ENCODE results near the gene USHBP1. TPM values are rescaled to one million over a fixed set of nuclear protein-coding genes. Genes with fewer than 3 reads are reported as not detected.

Gene USHBP1
- total RNA-seq, 4 donors from 2014 or later = 0.80 to 3.0 (median 2.0) TPM

DNA sequence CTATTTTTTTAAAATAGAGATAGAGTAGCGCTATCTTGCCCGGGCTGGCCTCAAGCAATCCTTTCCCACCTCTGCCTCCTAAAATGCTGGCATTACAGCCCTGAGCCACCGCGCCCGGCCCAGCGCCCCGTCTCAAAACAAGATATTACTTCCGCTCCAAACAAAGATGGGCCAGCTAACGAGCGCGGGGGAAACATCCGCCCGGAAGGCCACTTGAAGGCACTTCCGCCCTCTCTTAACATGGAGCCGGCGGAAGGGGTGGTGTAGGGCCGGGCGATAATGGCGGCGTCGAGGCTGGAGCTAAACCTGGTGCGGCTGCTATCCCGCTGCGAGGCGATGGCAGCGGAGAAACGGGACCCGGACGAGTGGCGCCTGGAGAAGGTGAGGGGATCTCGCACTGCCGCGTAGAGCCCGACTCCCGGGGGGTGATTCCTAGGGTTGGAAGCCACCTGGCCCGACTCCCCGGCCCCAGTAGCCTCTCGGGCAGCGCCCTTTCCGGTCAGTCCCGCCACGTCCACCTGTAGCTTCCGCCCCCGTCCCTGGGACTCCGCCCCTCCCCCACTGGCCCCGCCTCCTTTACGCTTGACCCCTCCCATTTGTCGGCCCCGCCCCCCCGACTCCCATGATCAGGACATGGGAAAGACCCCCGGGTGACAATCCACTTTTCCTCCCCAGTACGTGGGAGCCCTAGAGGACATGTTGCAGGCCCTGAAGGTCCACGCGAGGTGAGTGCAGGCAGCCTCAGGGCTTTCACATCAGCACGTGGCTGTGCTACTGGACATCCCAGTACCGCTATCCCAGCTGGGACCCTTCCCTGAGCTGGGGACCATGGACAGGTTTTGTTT lies 49.2 kb downstream of the USHBP1 start, which contains the start of gene USE1:
USE1 (plus strand) TSS at position 231 of the 845 bp plus-strand sequence; CDS start at position 280, 49 bp downstream.
- no peak for TF ChIP-seq POLR2A (IDR thresholded peaks at IDR 0.05)
- TF ChIP-seq CTCF (IDR thresholded peaks at IDR 0.05) = no peak
- 2 to 9% methylated on average over 30 to 45 of the region's 56 CpGs for WGBS, 2 donors
- DNase-seq (ENCODE audit: low spot score in 2 of 2) = peak; percentile 90 to 98
- intact Hi-C loops (cut with DNase I; ENCODE audit: low total_unique reads) = no loop called here
- peak within 1 kb of the TSS; percentile 40 for H3K4me3 ChIP-seq (ENCODE audit: low read depth, poor library complexity, severe bottlenecking)

GRCh38 chr19:17214508-17215126 lies 49.9 kb downstream of the USHBP1 start:
- no peak for TF ChIP-seq POLR2A (IDR thresholded peaks at IDR 0.05)
- TF ChIP-seq CTCF (IDR thresholded peaks at IDR 0.05) = no peak
- intact Hi-C loops (cut with DNase I; ENCODE audit: low total_unique reads) = no loop called here
- H3K4me3 ChIP-seq (ENCODE audit: low read depth, poor library complexity, severe bottlenecking) = peak overlapping the region; percentile 40
- 19 to 26% methylated on average over 16 of the region's 16 CpGs for WGBS, 2 donors
- DNase-seq (ENCODE audit: low spot score in 2 of 2) = no peak

DNA sequence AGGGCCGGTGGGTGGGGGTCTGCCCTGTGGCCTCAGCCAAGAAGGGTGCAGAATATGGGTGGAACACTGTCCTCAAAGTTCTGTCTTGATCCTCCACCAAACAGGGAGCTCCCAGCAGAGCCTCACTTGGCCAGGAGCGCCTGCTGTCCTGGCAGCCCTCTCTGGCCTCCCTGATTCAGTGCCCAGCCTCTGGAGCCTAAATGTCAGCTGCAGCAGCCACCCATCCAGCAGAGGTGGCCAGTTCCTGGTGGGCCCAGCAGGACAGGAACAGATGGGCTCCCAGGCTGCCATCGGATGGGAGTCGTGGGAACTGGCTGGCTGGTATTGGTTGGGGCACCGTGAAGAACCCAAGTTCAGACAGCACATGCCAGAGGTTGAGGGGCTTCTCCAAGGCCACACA lies 51.2 kb downstream of the USHBP1 start:
- intact Hi-C loops (cut with DNase I; ENCODE audit: low total_unique reads) = no loop called here
- no peak overlapping the region for H3K4me3 ChIP-seq (ENCODE audit: low read depth, poor library complexity, severe bottlenecking)
- TF ChIP-seq POLR2A (IDR thresholded peaks at IDR 0.05) (no peak), CTCF (IDR thresholded peaks at IDR 0.05) (no peak)
- 63 to 91% methylated on average over 5 of the region's 5 CpGs for WGBS, 2 donors
- DNase-seq (ENCODE audit: low spot score in 2 of 2) = no peak

DNA sequence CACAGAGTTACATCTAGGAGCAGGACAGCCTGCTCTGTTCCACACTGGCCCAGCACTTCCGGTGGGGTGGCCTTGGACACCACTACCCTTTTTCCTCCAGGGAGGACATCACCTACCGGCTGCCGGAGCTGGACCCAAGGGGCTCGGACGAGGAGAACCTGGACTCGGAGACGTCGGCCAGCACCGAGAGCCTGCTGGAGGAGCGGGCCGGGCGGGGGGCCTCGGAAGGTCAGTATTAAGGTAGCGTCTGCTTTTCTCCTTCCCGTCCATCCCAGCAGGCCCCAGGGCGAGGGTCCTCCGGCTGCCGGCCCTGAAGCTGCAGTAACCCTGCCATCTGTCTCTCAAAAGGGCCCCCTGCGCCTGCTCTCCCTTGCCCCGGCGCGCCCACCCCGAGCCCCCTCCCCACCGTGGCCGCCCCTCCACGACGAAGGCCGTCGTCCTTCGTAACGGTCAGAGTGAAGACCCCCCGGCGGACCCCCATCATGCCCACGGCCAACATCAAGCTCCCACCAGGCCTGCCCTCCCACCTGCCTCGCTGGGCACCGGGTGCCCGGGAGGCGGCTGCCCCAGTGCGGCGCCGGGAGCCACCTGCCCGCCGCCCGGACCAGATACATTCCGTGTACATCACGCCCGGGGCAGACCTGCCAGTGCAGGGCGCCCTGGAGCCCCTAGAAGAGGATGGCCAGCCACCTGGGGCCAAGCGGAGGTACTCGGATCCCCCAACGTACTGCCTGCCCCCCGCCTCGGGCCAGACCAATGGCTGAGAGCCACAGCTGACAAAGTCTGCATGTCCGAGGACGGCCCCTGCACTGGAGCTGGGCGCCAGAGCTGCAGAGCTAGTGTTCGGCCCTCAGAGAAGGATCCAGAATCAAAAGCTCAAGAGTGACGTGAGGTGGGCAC lies 52.7 kb downstream of the USHBP1 start:
- DNase-seq (ENCODE audit: low spot score in 2 of 2) = no peak
- TF ChIP-seq POLR2A (IDR thresholded peaks at IDR 0.05) (no peak), CTCF (IDR thresholded peaks at IDR 0.05) (no peak)
- 93 to 96% methylated on average over 38 to 43 of the region's 58 CpGs for WGBS, 2 donors
- no peak overlapping the region for H3K4me3 ChIP-seq (ENCODE audit: low read depth, poor library complexity, severe bottlenecking)
- intact Hi-C loops (cut with DNase I; ENCODE audit: low total_unique reads) = no loop called here

DNA sequence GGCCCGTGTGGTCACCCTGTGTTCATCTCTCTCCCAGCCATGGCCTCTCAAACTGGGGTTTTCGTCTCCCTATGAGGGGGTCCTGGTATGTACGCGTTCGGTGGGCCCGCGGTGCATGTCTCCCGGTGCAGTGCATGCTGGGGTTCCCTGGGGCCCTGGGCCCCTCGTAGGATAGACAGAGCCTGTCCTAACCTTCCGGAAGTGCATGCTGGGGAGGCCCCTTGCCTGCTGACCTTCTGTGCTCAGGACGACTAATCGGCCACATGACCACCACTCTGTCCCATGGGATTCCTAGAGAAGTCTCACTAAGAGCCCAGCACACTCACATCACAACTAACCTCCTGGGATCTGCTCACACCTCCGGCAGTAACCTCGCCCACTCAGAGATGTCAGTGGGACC lies 54.2 kb downstream of the USHBP1 start:
- intact Hi-C loops (cut with DNase I; ENCODE audit: low total_unique reads) = no loop called here
- TF ChIP-seq CTCF (IDR thresholded peaks at IDR 0.05) = no peak
- no peak for TF ChIP-seq POLR2A (IDR thresholded peaks at IDR 0.05)
- H3K4me3 ChIP-seq (ENCODE audit: low read depth, poor library complexity, severe bottlenecking) = no peak overlapping the region
- 90 to 96% methylated on average over 14 of the region's 14 CpGs for WGBS, 2 donors
- no peak for DNase-seq (ENCODE audit: low spot score in 2 of 2)

All from lower leg skin (tissue), 4 donors.